Ovary (tissue), 9 donors: ENCODE measurements around the gene MEGF10. TPM values are rescaled to one million over a fixed set of nuclear protein-coding genes. Genes with fewer than 3 reads are reported as not detected.

Experiments used
- DNase-seq, 5 donors: peaks; one replicate each; pipeline ENCODE4 v3.0.0-alpha.2; 2019 to 2020
- H3K27ac ChIP-seq, 2 donors: fragments of 200-600 bp; one replicate each; pipeline versions ENCODE4 v1.5.1 to v1.8.0; 2019 to 2022
- H3K27me3 ChIP-seq: fragments of 200-600 bp; one replicate; pipeline ENCODE4 v1.8.0; 2022
- H3K36me3 ChIP-seq: fragments of 200-600 bp; sonication (generic); one replicate; pipeline ENCODE4 v1.5.1; 2019
- H3K4me1 ChIP-seq: one replicate; pipeline ENCODE4 v1.8.1; 2013; ENCODE audit warnings: mild to moderate bottlenecking, moderate library complexity; ENCODE audit not compliant: insufficient read depth
- H3K4me3 ChIP-seq: fragments of 200-600 bp; sonication (generic); one replicate; pipeline ENCODE4 v1.5.1; 2017
- H3K9me3 ChIP-seq, 2 donors: fragments of 200-600 bp in 1 of 2; sonication (generic) in 1 of 2; one replicate each; pipeline versions ENCODE4 v1.5.1 to v1.8.1; 2013 to 2019; ENCODE audit warnings: mild to moderate bottlenecking in 1 of 2, moderate library complexity in 1 of 2
- EP300 ChIP-seq: sonication (generic); formaldehyde crosslinking; IDR thresholded peaks from one replicate; pipeline ENCODE4 v1.6.1; 2017; ENCODE audit warnings: antibody characterized with exemption
- POLR2A ChIP-seq: fragments of 450-650 bp; IDR thresholded peaks from one replicate; pipeline ENCODE4 v1.6.1; 2017; ENCODE audit warnings: antibody characterized with exemption, mild to moderate bottlenecking, moderate library complexity
- WGBS, 3 donors: extraction: QIAGEN DNeasy Blood & Tissue Kit in 1 of 3; methylation state at CpG; one replicate each; pipeline versions ENCODE4 v1.1.5 to v1.1.7; 2013 to 2017; 5-methylcytosine and 5-hydroxymethylcytosine counted together
- intact Hi-C, 4 donors: fragments of 100-400 bp; cut with DNase I; formaldehyde crosslinking; loops; one replicate each; pipeline versions ENCODE4 v1.11.0 to v1.15.1; 2022 to 2023
- polyA plus RNA-seq, 2 donors: library from polyadenylated mRNA; stranded (reverse); fragments of 200-250 nt in 1 of 2; fragments of 350-450 nt in 1 of 2; fragmentation: Illumina TruSeq in 1 of 2; extraction: RNeasy Lipid Tissue Mini Kit (QIAGEN cat#74804) in 1 of 2; gene quantifications; one replicate each; pipeline ENCODE4 v1.2.3, GENCODE V29; 2013 to 2014
- total RNA-seq, 7 donors: library from RNA; depleted of rRNA in 2 of 7; stranded (reverse); fragments of >200 nt in 2 of 7; fragmentation: NEBNext Ultra II Directional in 3 of 7; extraction: Animal tissue kit (Norgen Biotek cat#: 25700) in 3 of 7; gene quantifications; one replicate each; pipeline versions ENCODE4 v1.1.0 to v1.2.4, GENCODE V29; 2016 to 2023
- TF ChIP-seq, protein P1 (sequence below), 3 donors: fragments of 450-650 bp in 2 of 3; fragments of 200-600 bp in 1 of 3; IDR thresholded peaks; one replicate each; pipeline versions ENCODE4 v1.5.1 to v1.8.0; 2016 to 2022; ENCODE audit warnings: antibody characterized with exemption in 3 of 3, mild to moderate bottlenecking in 1 of 3
- donor health status: DM: no; HTN: no; CAD: no; lungs with moderate emphysema.
- donor health status: DM: no; HTN: no; CAD: no.
- donor health status: Bipolar disorder and iron deficiency.
- donor health status: DM: yes; HTN: yes; CAD: no.
- donor health status: DM: no; HTN: no; CAD: no.
- donor health status: DM: yes; HTN: yes; CAD: no.

Gene MEGF10
- total and polyA plus RNA-seq, 9 donors = 0.10 to 1.2 (median 0.51) TPM; not detected in 1

DNA sequence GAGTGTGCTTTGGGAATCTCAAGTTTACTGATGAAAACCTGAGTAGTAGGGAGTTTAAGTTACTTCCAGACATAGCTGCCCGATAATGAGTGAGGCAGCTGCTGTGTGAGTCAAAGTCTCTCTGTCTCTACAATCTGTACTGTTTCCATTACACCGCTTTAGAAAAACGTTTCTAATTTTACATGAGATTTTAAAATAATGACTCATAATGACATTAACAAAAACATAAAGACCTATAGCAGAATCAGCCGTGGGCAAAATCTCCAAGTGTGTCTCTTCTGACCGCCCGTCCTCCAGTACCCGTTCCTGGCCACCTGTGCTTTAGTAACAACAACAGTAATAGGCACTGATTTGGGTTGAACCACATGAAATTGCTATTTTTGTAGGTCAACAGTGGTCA lies 157.2 kb downstream of the MEGF10 start:
- H3K27ac ChIP-seq = no peak overlapping the region
- H3K4me1 ChIP-seq = no peaks in the 10 kb centered on the region
- DNase-seq = no peak
- H3K4me3 ChIP-seq = no peak overlapping the region
- H3K27me3 ChIP-seq = no peaks in the 10 kb centered on the region
- intact Hi-C loops = no loop called here
- no peaks in the 10 kb centered on the region for H3K36me3 ChIP-seq
- 65 to 74% (median 67%) methylated on average over 7 of the region's 7 CpGs for WGBS, 3 donors
- no peak for TF ChIP-seq EP300
- TF ChIP-seq, protein P1, sequence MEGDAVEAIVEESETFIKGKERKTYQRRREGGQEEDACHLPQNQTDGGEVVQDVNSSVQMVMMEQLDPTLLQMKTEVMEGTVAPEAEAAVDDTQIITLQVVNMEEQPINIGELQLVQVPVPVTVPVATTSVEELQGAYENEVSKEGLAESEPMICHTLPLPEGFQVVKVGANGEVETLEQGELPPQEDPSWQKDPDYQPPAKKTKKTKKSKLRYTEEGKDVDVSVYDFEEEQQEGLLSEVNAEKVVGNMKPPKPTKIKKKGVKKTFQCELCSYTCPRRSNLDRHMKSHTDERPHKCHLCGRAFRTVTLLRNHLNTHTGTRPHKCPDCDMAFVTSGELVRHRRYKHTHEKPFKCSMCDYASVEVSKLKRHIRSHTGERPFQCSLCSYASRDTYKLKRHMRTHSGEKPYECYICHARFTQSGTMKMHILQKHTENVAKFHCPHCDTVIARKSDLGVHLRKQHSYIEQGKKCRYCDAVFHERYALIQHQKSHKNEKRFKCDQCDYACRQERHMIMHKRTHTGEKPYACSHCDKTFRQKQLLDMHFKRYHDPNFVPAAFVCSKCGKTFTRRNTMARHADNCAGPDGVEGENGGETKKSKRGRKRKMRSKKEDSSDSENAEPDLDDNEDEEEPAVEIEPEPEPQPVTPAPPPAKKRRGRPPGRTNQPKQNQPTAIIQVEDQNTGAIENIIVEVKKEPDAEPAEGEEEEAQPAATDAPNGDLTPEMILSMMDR (IDR thresholded peaks at IDR 0.05) = no peak
- no peak for TF ChIP-seq POLR2A
- no peaks in the 10 kb centered on the region for H3K9me3 ChIP-seq

DNA sequence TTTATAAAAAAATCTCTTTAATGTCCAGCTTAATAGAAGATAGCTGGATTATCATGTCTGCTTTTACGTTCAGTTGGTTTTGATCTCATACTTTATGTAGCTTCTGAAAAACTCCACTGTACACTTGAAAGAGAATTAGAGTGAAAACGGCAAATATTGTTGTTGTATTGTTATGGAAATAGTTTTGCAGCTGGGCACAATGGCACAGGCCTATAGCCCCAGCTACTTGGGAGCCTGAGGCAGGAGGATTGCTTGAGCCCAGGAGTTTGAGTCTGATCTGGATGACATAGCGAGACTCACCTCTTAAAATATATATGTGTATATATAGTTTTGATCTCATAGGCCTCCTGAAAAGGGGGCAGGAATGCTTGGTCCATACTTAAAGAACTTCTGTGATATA lies 159.4 kb downstream of the MEGF10 start:
- intact Hi-C loops = no loop called here

DNA sequence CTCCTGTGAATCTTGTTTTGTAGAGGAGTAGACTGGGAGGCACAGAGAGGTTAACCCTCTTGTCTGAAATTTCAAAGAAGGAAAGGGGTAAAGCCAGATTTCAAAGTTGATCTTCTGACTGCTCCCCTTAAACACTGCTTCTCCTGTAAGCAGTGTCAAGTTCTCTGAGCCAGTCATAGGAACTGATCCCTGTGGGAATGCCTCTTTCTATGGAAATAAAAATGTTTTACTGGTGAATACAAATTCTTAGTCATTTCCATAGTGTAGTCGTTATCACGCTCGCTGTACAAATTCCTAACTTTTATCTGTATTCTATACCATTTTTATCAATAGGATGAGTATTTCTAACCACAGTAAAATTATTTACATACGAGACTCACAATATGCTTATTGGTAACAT lies 160.5 kb downstream of the MEGF10 start:
- Histone ChIP-seq H3K27me3 (no peaks in the 10 kb centered on the region), H3K9me3 (no peaks in the 10 kb centered on the region), H3K27ac (no peak overlapping the region), H3K4me3 (no peak overlapping the region), H3K4me1 (no peaks in the 10 kb centered on the region), H3K36me3 (no peaks in the 10 kb centered on the region)
- no peak for TF ChIP-seq POLR2A
- no peak for TF ChIP-seq EP300
- intact Hi-C loops = no loop called here
- no peak for DNase-seq
- 87 to 93% (median 88%) methylated on average over 4 of the region's 4 CpGs for WGBS, 3 donors

More for the DNA sequence above, 159.4 kb downstream of the MEGF10 start:
- no peaks in the 10 kb centered on the region for H3K4me1 ChIP-seq
- DNase-seq = no peak
- WGBS, 3 donors = 89 to 90% (median 90%) methylated on average over 3 of the region's 3 CpGs
- TF ChIP-seq, protein P1 (IDR thresholded peaks at IDR 0.05) = no peak
- TF ChIP-seq POLR2A (no peak), EP300 (no peak)
- H3K27ac ChIP-seq = no peak overlapping the region
- no peak overlapping the region for H3K4me3 ChIP-seq
- H3K9me3 ChIP-seq = no peaks in the 10 kb centered on the region
- no peaks in the 10 kb centered on the region for H3K36me3 ChIP-seq
- no peaks in the 10 kb centered on the region for H3K27me3 ChIP-seq

DNA sequence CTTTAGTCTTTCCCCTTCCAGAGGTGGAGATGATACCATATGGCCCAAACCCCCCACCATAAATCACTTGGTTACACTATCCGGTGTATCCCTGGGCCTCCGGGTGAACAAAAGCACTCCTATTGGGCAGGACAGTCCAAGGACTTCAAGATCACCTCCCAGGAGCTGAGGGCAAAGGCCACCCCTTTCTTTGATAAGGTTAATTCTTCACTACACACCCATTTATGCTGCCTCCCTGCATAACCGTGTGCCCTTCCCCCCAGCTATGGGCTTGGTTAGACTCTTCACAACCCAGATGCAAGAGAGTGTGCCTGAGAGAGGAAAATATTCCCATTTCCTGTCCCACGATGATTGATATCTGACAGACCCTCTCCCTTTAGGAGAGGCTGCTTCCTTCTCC lies 162.0 kb downstream of the MEGF10 start:
- H3K4me3 ChIP-seq = no peak overlapping the region
- intact Hi-C loops = no loop called here
- no peak for TF ChIP-seq POLR2A
- TF ChIP-seq, protein P1 (IDR thresholded peaks at IDR 0.05) = no peak
- no peaks in the 10 kb centered on the region for H3K36me3 ChIP-seq
- no peaks in the 10 kb centered on the region for H3K4me1 ChIP-seq
- H3K9me3 ChIP-seq = no peaks in the 10 kb centered on the region
- H3K27me3 ChIP-seq = no peaks in the 10 kb centered on the region
- 62 to 74% (median 68%) methylated on average over 4 of the region's 4 CpGs for WGBS, 3 donors
- no peak overlapping the region for H3K27ac ChIP-seq
- DNase-seq = no peak

DNA sequence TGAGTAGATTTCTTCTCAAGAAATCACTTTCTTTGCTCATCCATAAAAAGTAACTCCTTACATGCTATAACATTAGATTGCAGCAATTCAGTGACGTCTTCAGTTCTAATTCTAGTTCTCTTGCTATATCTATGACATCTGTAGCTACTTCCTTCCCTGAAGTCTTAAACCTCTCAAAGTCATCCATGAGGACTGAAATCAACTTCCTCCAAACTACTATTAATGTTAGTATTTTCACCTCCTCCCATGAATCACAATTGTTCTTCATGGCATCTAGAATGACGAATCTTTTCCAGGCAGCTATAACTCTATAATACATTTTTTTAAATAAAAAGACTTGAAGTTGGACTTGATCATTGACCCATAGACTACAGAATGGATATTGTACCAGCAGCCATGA lies 180.6 kb downstream of the MEGF10 start:
- Histone ChIP-seq H3K9me3 (no peaks in the 10 kb centered on the region), H3K27ac (no peak overlapping the region), H3K36me3 (no peaks in the 10 kb centered on the region), H3K4me3 (no peak overlapping the region), H3K27me3 (no peaks in the 10 kb centered on the region), H3K4me1 (no peaks in the 10 kb centered on the region)
- WGBS, 3 donors = 65 to 90% (median 81%) methylated on average over 2 of the region's 2 CpGs
- intact Hi-C loops = no loop called here
- DNase-seq = no peak
- TF ChIP-seq POLR2A = no peak
- no peak for TF ChIP-seq EP300
- TF ChIP-seq, protein P1 (IDR thresholded peaks at IDR 0.05) = no peak
